GM12864 (cell line): ENCODE measurements around the gene ATG5.
"Not testable (repeated sequence)": the region's sequence is repeated elsewhere in the genome, so short reads cannot be mapped to it uniquely, and the experiment has no call there.

Experiments
- DNase-seq: peaks from one replicate; pipeline ENCODE4 v3.0.0-alpha.2; 2011; ENCODE audit warnings: low read depth
- H3K4me3 ChIP-seq: 2 replicates; pipeline ENCODE4 v1.5.1; 2011; ENCODE audit warnings: mild to moderate bottlenecking, low read depth, low read length, control low read depth
- CTCF ChIP-seq: IDR thresholded peaks from 2 replicates; pipeline ENCODE4 v1.5.1; 2011; ENCODE audit warnings: low read depth, mild to moderate bottlenecking, moderate library complexity, low read length, control low read depth, inconsistent platforms; ENCODE audit errors: missing control alignments

ATG5 gene

GRCh38 chr6:106257195-106257594 is 68.4 kb downstream of the ATG5 start:
- DNase-seq = no peak
- TF ChIP-seq CTCF = no peak
- H3K4me3 ChIP-seq = no peak overlapping the region

- H3K4me3 ChIP-seq = no peak overlapping the region
- no peak for TF ChIP-seq CTCF
- no peak for DNase-seq
These were observed 69.2 kb downstream of the ATG5 start for GRCh38 chr6:106256201-106256968.

- TF ChIP-seq CTCF = no peak
- DNase-seq = no peak
- no peak overlapping the region for H3K4me3 ChIP-seq
These were observed 70.3 kb downstream of the ATG5 start for GRCh38 chr6:106255306-106255705.

- DNase-seq = no peak
- TF ChIP-seq CTCF = no peak
- no peak overlapping the region for H3K4me3 ChIP-seq
These were observed 70.9 kb downstream of the ATG5 start for GRCh38 chr6:106254636-106255035.

- DNase-seq = no peak
These were observed 71.8 kb downstream of the ATG5 start for GRCh38 chr6:106253731-106254130.

GRCh38 chr6:106253172-106253571 is 72.4 kb downstream of the ATG5 start:
- no peak overlapping the region for H3K4me3 ChIP-seq
- no peak for TF ChIP-seq CTCF
- DNase-seq = no peak

More at GRCh38 chr6:106253731-106254130, 71.8 kb downstream of the ATG5 start:
- no peak for TF ChIP-seq CTCF
- H3K4me3 ChIP-seq = no peak overlapping the region

GRCh38 chr6:106252687-106253086 is 72.9 kb downstream of the ATG5 start:
- TF ChIP-seq CTCF = no peak
- no peak overlapping the region for H3K4me3 ChIP-seq
- no peak for DNase-seq

- not testable (repeated sequence) for H3K4me3 ChIP-seq, DNase-seq
These were observed 73.9 kb downstream of the ATG5 start for GRCh38 chr6:106251531-106252255.
